Gastrocnemius medialis (tissue), 4 donors: ENCODE measurements around the gene RRP1. TPM values are rescaled to one million over a fixed set of nuclear protein-coding genes. Genes with fewer than 3 reads are reported as not detected.

Experiments
- ATAC-seq, 2 donors: fragments of 150-250 bp; one replicate each; pipeline ENCODE4 v1.9.1; 2016
- DNase-seq, 2 donors: peaks; one replicate each; pipeline ENCODE4 v3.0.0-alpha.2; 2019
- H3K27ac ChIP-seq, 4 donors: fragments of 200-600 bp; sonication (generic); 1 replicate in 1 of 4; 2 replicates in 3 of 4; pipeline ENCODE4 v1.5.1; 2016 to 2018; ENCODE audit warnings: mild to moderate bottlenecking in 2 of 4, moderate library complexity in 1 of 4
- H3K27me3 ChIP-seq, 3 donors: fragments of 200-600 bp; sonication (generic) in 2 of 3; 1 replicate in 1 of 3; 2 replicates in 2 of 3; pipeline versions ENCODE4 v1.5.1 to v1.6.0; 2016 to 2019; ENCODE audit warnings: mild to moderate bottlenecking in 1 of 3, moderate library complexity in 1 of 3
- H3K36me3 ChIP-seq, 2 donors: fragments of 200-600 bp; sonication (generic) in 1 of 2; one replicate each; pipeline ENCODE4 v1.5.1; 2017 to 2018
- H3K4me1 ChIP-seq, 2 donors: fragments of 200-600 bp; sonication (generic) in 1 of 2; one replicate each; pipeline ENCODE4 v1.5.1; 2016 to 2017; ENCODE audit warnings: mild to moderate bottlenecking in 2 of 2
- H3K4me3 ChIP-seq, 4 donors: fragments of 200-600 bp; sonication (generic) in 3 of 4; 1 replicate in 1 of 4; 2 replicates in 3 of 4; pipeline ENCODE4 v1.5.1; 2016 to 2019; ENCODE audit warnings: mild to moderate bottlenecking in 2 of 4
- H3K9me3 ChIP-seq, 3 donors: fragments of 200-600 bp; sonication (generic) in 2 of 3; 1 replicate in 1 of 3; 2 replicates in 2 of 3; pipeline ENCODE4 v1.5.1; 2016 to 2019
- CTCF ChIP-seq, 5 experiments: fragments of 450-650 bp in 3 of 5; fragments of 200-600 bp in 2 of 5; sonication (generic) in 2 of 5; IDR thresholded peaks in 4 of 5; conservative IDR thresholded peaks in 1 of 5; 1 replicate in 4 of 5; 2 replicates in 1 of 5; pipeline ENCODE4 v1.5.1; 2016 to 2019; ENCODE audit warnings: antibody characterized with exemption in 5 of 5, mild to moderate bottlenecking in 3 of 5, moderate library complexity in 3 of 5
- POLR2A ChIP-seq, 2 donors: fragments of 450-650 bp; IDR thresholded peaks; one replicate each; pipeline ENCODE4 v1.6.1; 2017; ENCODE audit warnings: antibody characterized with exemption in 2 of 2, mild to moderate bottlenecking in 2 of 2, moderate library complexity in 2 of 2
- in situ Hi-C, 4 donors: fragments of 200-750 bp; cut with MboI; loops; one replicate each; pipeline versions ENCODE4 v1.15.0 to v1.8.0; 2017; ENCODE audit warnings: low sequenced_read_pairs in 4 of 4
- intact Hi-C: fragments of 100-400 bp; cut with DNase I; formaldehyde crosslinking; loops from one replicate; pipeline ENCODE4 v1.15.1; 2023; ENCODE audit warnings: low total_unique reads
- total RNA-seq, 4 donors: library from RNA; depleted of rRNA; stranded (reverse); fragments of >200 nt; gene quantifications; one replicate each; pipeline versions ENCODE4 v1.1.0 to v1.2.3, GENCODE V29; 2016

The RRP1 gene, protein sequence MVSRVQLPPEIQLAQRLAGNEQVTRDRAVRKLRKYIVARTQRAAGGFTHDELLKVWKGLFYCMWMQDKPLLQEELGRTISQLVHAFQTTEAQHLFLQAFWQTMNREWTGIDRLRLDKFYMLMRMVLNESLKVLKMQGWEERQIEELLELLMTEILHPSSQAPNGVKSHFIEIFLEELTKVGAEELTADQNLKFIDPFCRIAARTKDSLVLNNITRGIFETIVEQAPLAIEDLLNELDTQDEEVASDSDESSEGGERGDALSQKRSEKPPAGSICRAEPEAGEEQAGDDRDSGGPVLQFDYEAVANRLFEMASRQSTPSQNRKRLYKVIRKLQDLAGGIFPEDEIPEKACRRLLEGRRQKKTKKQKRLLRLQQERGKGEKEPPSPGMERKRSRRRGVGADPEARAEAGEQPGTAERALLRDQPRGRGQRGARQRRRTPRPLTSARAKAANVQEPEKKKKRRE
- 10 to 100 TPM; 17.5 to 32.0 (median 25.1) TPM for total RNA-seq

DNA sequence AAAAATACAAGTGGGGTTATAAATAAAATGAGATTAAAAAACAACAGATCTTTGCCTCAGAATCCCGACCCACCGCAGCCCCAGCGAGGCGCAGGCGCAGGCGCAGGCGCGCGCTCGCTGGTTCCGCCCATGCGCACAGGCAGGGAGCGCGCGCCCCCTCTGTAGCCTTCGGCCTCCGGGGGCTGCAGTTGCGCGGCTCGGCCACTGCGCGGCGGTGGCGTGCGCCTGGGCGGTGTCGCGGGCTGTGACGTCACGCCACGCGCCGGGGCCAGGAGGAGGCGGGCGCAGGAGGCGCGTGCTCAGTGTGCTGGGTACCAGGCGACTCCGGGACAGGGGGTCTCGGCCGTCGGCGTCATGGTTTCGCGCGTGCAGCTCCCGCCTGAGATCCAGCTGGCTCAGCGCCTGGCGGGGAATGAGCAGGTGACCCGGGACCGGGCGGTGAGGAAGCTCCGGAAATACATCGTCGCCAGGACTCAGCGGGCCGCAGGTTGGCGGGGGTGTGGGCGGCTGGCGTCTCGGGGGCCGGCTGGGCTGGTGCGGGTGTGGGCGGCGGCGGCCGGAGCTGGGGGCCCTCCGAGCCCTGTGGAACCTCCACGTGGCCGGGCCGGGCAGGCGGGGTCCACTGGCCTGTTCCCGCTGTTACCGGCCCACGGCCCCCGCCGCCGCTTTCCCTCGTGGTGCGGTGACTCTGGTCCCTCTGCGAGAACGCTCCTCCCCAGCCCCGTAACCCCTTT lies at the start of gene RRP1:
Gene RRP1 (plus strand): TSS at position 302 of the 734 bp plus-strand sequence. CDS start 53 bp downstream, at position 355.
- peak; percentile 91 to 94 for ATAC-seq
- peak within 1 kb of the TSS; percentile 70 to 78 (median 74) for H3K4me3 ChIP-seq
- peak; percentile 75 to 86 for DNase-seq
- no peaks in the 10 kb centered on the region for H3K9me3 ChIP-seq
- H3K27ac ChIP-seq: peak within 1 kb of the TSS; percentile 90 to 96 (median 92)
- peaks cover 0 to 30% of the 10 kb centered on the region in 2 donors for H3K36me3 ChIP-seq
- intact Hi-C loops (loop anchor here (5.0 kb wide), 1 partner anchor 548 kb away; the partner anchor contains the start of gene CFAP410), in situ Hi-C loops (no loop called here)
- TF ChIP-seq CTCF (IDR thresholded peaks at IDR 0.05 in 4 of 5, conservative IDR thresholded peaks at IDR 0.05 in 1 of 5) (peak in 4 of 5 experiments; percentile 100), POLR2A (IDR thresholded peaks at IDR 0.05) (peak; percentile 88 to 90)
- H3K4me1 ChIP-seq: peaks cover 8 to 13% of the 10 kb centered on the region in 2 donors
- no peaks in the 10 kb centered on the region for H3K27me3 ChIP-seq

GRCh38 chr21:43739621-43740435 lies 49.5 kb upstream of the RRP1 start:
- in situ Hi-C loops (no loop called here), intact Hi-C loops (no loop called here)
- peaks cover 0 to 11% of the 10 kb centered on the region in 2 donors for H3K36me3 ChIP-seq
- no peak overlapping the region for H3K27ac ChIP-seq
- DNase-seq: no peak
- no peaks in the 10 kb centered on the region for H3K4me1 ChIP-seq
- H3K9me3 ChIP-seq: no peaks in the 10 kb centered on the region
- no peaks in the 10 kb centered on the region for H3K27me3 ChIP-seq
- TF ChIP-seq CTCF (IDR thresholded peaks at IDR 0.05 in 4 of 5, conservative IDR thresholded peaks at IDR 0.05 in 1 of 5) (no peak), POLR2A (IDR thresholded peaks at IDR 0.05) (no peak)
- no peak for ATAC-seq
- no peak overlapping the region for H3K4me3 ChIP-seq

DNA sequence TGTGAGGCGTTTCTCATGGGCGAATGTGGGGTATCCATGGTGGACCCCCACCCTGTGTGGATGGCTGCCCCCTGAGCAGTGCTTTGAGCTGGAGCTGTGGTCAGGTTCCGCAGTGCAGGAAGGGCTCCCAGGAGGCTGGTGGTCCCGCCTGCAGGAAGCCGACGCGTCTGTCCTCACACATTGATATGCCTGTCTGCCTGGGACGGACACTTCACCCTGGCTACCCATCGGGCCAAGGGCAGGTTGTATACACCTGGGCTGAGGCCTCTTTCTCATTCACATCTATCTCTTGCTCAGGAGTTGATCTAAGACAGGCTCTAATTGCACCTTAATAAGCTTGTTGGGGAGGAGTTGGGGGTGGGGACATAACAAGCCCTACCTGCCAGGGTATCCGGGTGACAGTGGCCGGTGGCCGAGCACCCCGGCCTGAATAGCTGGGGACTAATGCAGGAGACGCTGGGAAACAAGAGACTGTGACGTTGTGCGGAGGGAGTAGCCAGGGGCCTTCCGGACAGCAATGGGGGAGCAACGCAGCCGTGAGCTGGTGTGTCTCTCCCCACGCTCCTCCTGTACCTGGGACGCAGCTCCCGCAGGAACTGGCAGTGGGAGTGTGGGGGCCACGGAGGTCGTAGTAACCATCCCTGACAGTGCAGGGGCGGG lies 48.8 kb upstream of the RRP1 start:
- peak in 1 of 2 donors; percentile 39 for DNase-seq
- intact Hi-C loops: no loop called here
- peak in 1 of 2 donors; percentile 71 for ATAC-seq
- H3K4me1 ChIP-seq: no peaks in the 10 kb centered on the region
- H3K4me3 ChIP-seq: no peak overlapping the region
- in situ Hi-C loops: no loop called here
- peak overlapping the region in 1 of 4 donors; percentile 54 for H3K27ac ChIP-seq
- no peaks in the 10 kb centered on the region for H3K27me3 ChIP-seq
- no peak for TF ChIP-seq POLR2A (IDR thresholded peaks at IDR 0.05)
- no peak for TF ChIP-seq CTCF (IDR thresholded peaks at IDR 0.05 in 4 of 5, conservative IDR thresholded peaks at IDR 0.05 in 1 of 5)
- H3K36me3 ChIP-seq: peaks cover 0 to 16% of the 10 kb centered on the region in 2 donors
- H3K9me3 ChIP-seq: no peaks in the 10 kb centered on the region
